Measurements from ENCODE around the gene ADCK2.
"Not testable (repeated sequence)": the region's sequence is repeated elsewhere in the genome, so short reads cannot be mapped to it uniquely, and the experiment has no call there.

The ADCK2 gene

GRCh38 chr7:140691376-140692045, 18.8 kb downstream of the ADCK2 start:
- H3K4me3 ChIP-seq (ENCODE audit: low read length) = no peak overlapping the region
- H3K56ac ChIP-seq (ENCODE audit: low read length) = no peak overlapping the region
- no peaks in the 10 kb centered on the region for H3K79me1 ChIP-seq (ENCODE audit: low read length)
- WGBS (ENCODE audit: extremely low coverage, insufficient coverage, low lambda C conversion rate) = no CpG with 5 or more reads among the region's 12 CpGs
- H3K18ac ChIP-seq (ENCODE audit: low read length) = no peak overlapping the region
- H4K8ac ChIP-seq (ENCODE audit: low read depth, low read length) = no peak overlapping the region
- H3K4ac ChIP-seq (ENCODE audit: low read depth, low read length) = no peak overlapping the region
- no peak overlapping the region for H3K27ac ChIP-seq (ENCODE audit: low read depth, low read length)
- H4K5ac ChIP-seq (ENCODE audit: low read length) = no peak overlapping the region
- no peak overlapping the region for H2AK5ac ChIP-seq (ENCODE audit: low read length)
- H2BK5ac ChIP-seq (ENCODE audit: low read length) = no peak overlapping the region
- DNase-seq = peak; percentile 51
- no peak overlapping the region for H3K4me2 ChIP-seq (ENCODE audit: low read length)
- no peaks in the 10 kb centered on the region for H3K4me1 ChIP-seq (ENCODE audit: control insufficient read depth, low read depth, low read length)
- no peak overlapping the region for H2BK120ac ChIP-seq (ENCODE audit: low read depth, low read length)
- no peaks in the 10 kb centered on the region for H3K36me3 ChIP-seq (ENCODE audit: control insufficient read depth, insufficient read depth, low read length)
- H3K9ac ChIP-seq (ENCODE audit: low read length) = no peak overlapping the region
- no peaks in the 10 kb centered on the region for H3K27me3 ChIP-seq (ENCODE audit: insufficient read depth, low read length, poor library complexity)
- no peak overlapping the region for H2BK15ac ChIP-seq (replicated peaks; ENCODE audit: low read depth)
- H3K23ac ChIP-seq (ENCODE audit: low read length) = no peak overlapping the region
- no peaks in the 10 kb centered on the region for H3K79me2 ChIP-seq (ENCODE audit: control insufficient read depth, insufficient read depth, low read length)

GRCh38 chr7:140693849-140694248, 21.1 kb downstream of the ADCK2 start:
- not testable (repeated sequence) for H3K4me3 ChIP-seq (ENCODE audit: low read length); H3K4ac ChIP-seq (ENCODE audit: low read depth, low read length); H3K4me1 ChIP-seq (ENCODE audit: control insufficient read depth, low read depth, low read length); H2BK5ac ChIP-seq (ENCODE audit: low read length); H2BK120ac ChIP-seq (ENCODE audit: low read depth, low read length); DNase-seq; H3K18ac ChIP-seq (ENCODE audit: low read length); H3K36me3 ChIP-seq (ENCODE audit: control insufficient read depth, insufficient read depth, low read length); H4K5ac ChIP-seq (ENCODE audit: low read length); H3K27ac ChIP-seq (ENCODE audit: low read depth, low read length); H2BK15ac ChIP-seq (replicated peaks; ENCODE audit: low read depth); H3K9ac ChIP-seq (ENCODE audit: low read length); H2AK5ac ChIP-seq (ENCODE audit: low read length); H3K56ac ChIP-seq (ENCODE audit: low read length); H3K27me3 ChIP-seq (ENCODE audit: insufficient read depth, low read length, poor library complexity); H3K23ac ChIP-seq (ENCODE audit: low read length); H3K4me2 ChIP-seq (ENCODE audit: low read length); H4K8ac ChIP-seq (ENCODE audit: low read depth, low read length); H3K79me1 ChIP-seq (ENCODE audit: low read length)
- WGBS (ENCODE audit: extremely low coverage, insufficient coverage, low lambda C conversion rate) = no CpG with 5 or more reads among the region's 10 CpGs
- peaks cover 12% of the 10 kb centered on the region for H3K79me2 ChIP-seq (ENCODE audit: control insufficient read depth, insufficient read depth, low read length)

- DNase-seq = no peak
- Histone ChIP-seq H3K27ac (ENCODE audit: low read depth, low read length) (no peak overlapping the region), H4K8ac (ENCODE audit: low read depth, low read length) (no peak overlapping the region), H3K4me1 (ENCODE audit: control insufficient read depth, low read depth, low read length) (no peaks in the 10 kb centered on the region), H4K5ac (ENCODE audit: low read length) (no peak overlapping the region), H3K79me2 (ENCODE audit: control insufficient read depth, insufficient read depth, low read length) (peaks cover 18% of the 10 kb centered on the region), H3K56ac (ENCODE audit: low read length) (no peak overlapping the region), H3K9ac (ENCODE audit: low read length) (no peak overlapping the region), H3K18ac (ENCODE audit: low read length) (no peak overlapping the region), H3K4me3 (ENCODE audit: low read length) (no peak overlapping the region), H3K4ac (ENCODE audit: low read depth, low read length) (no peak overlapping the region), H3K23ac (ENCODE audit: low read length) (no peak overlapping the region), H3K79me1 (ENCODE audit: low read length) (peaks cover 8% of the 10 kb centered on the region), H3K27me3 (ENCODE audit: insufficient read depth, low read length, poor library complexity) (no peaks in the 10 kb centered on the region), H2BK15ac (replicated peaks; ENCODE audit: low read depth) (no peak overlapping the region), H2BK5ac (ENCODE audit: low read length) (no peak overlapping the region), H3K4me2 (ENCODE audit: low read length) (no peak overlapping the region), H3K36me3 (ENCODE audit: control insufficient read depth, insufficient read depth, low read length) (no peaks in the 10 kb centered on the region), H2BK120ac (ENCODE audit: low read depth, low read length) (no peak overlapping the region), H2AK5ac (ENCODE audit: low read length) (no peak overlapping the region)
- WGBS (ENCODE audit: extremely low coverage, insufficient coverage, low lambda C conversion rate) = no CpG with 5 or more reads among the region's 6 CpGs
These were observed 21.8 kb downstream of the ADCK2 start for GRCh38 chr7:140694592-140694991.

- Histone ChIP-seq H3K9ac (ENCODE audit: low read length) (no peak overlapping the region), H2BK15ac (replicated peaks; ENCODE audit: low read depth) (no peak overlapping the region), H3K18ac (ENCODE audit: low read length) (no peak overlapping the region), H3K36me3 (ENCODE audit: control insufficient read depth, insufficient read depth, low read length) (no peaks in the 10 kb centered on the region), H2AK5ac (ENCODE audit: low read length) (no peak overlapping the region), H3K56ac (ENCODE audit: low read length) (no peak overlapping the region), H4K5ac (ENCODE audit: low read length) (no peak overlapping the region), H4K8ac (ENCODE audit: low read depth, low read length) (no peak overlapping the region), H2BK120ac (ENCODE audit: low read depth, low read length) (no peak overlapping the region), H3K4ac (ENCODE audit: low read depth, low read length) (no peak overlapping the region), H3K27ac (ENCODE audit: low read depth, low read length) (no peak overlapping the region), H3K23ac (ENCODE audit: low read length) (no peak overlapping the region), H3K27me3 (ENCODE audit: insufficient read depth, low read length, poor library complexity) (no peaks in the 10 kb centered on the region), H2BK5ac (ENCODE audit: low read length) (no peak overlapping the region), H3K4me3 (ENCODE audit: low read length) (no peak overlapping the region), H3K4me1 (ENCODE audit: control insufficient read depth, low read depth, low read length) (no peaks in the 10 kb centered on the region), H3K79me1 (ENCODE audit: low read length) (peaks cover 8% of the 10 kb centered on the region), H3K79me2 (ENCODE audit: control insufficient read depth, insufficient read depth, low read length) (peaks cover 21% of the 10 kb centered on the region), H3K4me2 (ENCODE audit: low read length) (no peak overlapping the region)
- no CpG with 5 or more reads among the region's 11 CpGs for WGBS (ENCODE audit: extremely low coverage, insufficient coverage, low lambda C conversion rate)
- DNase-seq = no peak
These were observed 22.6 kb downstream of the ADCK2 start for GRCh38 chr7:140695381-140695780.

- peak overlapping the region; percentile 59 for H4K5ac ChIP-seq (ENCODE audit: low read length)
- H3K4ac ChIP-seq (ENCODE audit: low read depth, low read length) = no peak overlapping the region
- peak overlapping the region; percentile 48 for H3K23ac ChIP-seq (ENCODE audit: low read length)
- H2BK15ac ChIP-seq (replicated peaks; ENCODE audit: low read depth) = no peak overlapping the region
- peaks cover 21% of the 10 kb centered on the region for H3K79me2 ChIP-seq (ENCODE audit: control insufficient read depth, insufficient read depth, low read length)
- WGBS (ENCODE audit: extremely low coverage, insufficient coverage, low lambda C conversion rate) = no CpG with 5 or more reads among the region's 23 CpGs
- peak overlapping the region; percentile 86 for H3K56ac ChIP-seq (ENCODE audit: low read length)
- H2BK120ac ChIP-seq (ENCODE audit: low read depth, low read length) = no peak overlapping the region
- H3K36me3 ChIP-seq (ENCODE audit: control insufficient read depth, insufficient read depth, low read length) = no peaks in the 10 kb centered on the region
- H3K27me3 ChIP-seq (ENCODE audit: insufficient read depth, low read length, poor library complexity) = no peaks in the 10 kb centered on the region
- H3K27ac ChIP-seq (ENCODE audit: low read depth, low read length) = no peak overlapping the region
- H3K4me2 ChIP-seq (ENCODE audit: low read length) = peak overlapping the region; percentile 37
- H3K4me3 ChIP-seq (ENCODE audit: low read length) = no peak overlapping the region
- no peak overlapping the region for H3K18ac ChIP-seq (ENCODE audit: low read length)
- H2AK5ac ChIP-seq (ENCODE audit: low read length) = no peak overlapping the region
- H4K8ac ChIP-seq (ENCODE audit: low read depth, low read length) = no peak overlapping the region
- no peaks in the 10 kb centered on the region for H3K4me1 ChIP-seq (ENCODE audit: control insufficient read depth, low read depth, low read length)
- DNase-seq = peak; percentile 96
- H2BK5ac ChIP-seq (ENCODE audit: low read length) = no peak overlapping the region
- H3K79me1 ChIP-seq (ENCODE audit: low read length) = peaks cover 8% of the 10 kb centered on the region
- H3K9ac ChIP-seq (ENCODE audit: low read length) = peak overlapping the region; percentile 72
These were observed 23.4 kb downstream of the ADCK2 start for GRCh38 chr7:140696024-140696679.
